Heart right ventricle (tissue), 16 donors: ENCODE measurements around the gene RHEBL1. TPM values are rescaled to one million over a fixed set of nuclear protein-coding genes. Genes with fewer than 3 reads are reported as not detected.

Experiments
- ATAC-seq, 8 donors: fragments of 200-7000 bp; cut with Tn5 transposase; one replicate each; pipeline ENCODE4 v1.9.1; 2020; ENCODE audit warnings: mild to moderate bottlenecking in 8 of 8, moderate library complexity in 8 of 8, moderate number of reproducible peaks in 1 of 8
- DNase-seq, 2 donors: peaks; one replicate each; pipeline ENCODE4 v3.0.0-alpha.2; 2020
- H3K27ac ChIP-seq, 10 donors: fragments of 200-600 bp; sonication (generic) in 2 of 10; one replicate each; pipeline versions ENCODE4 v1.5.0 to v1.8.0; 2020 to 2022; ENCODE audit warnings: mild to moderate bottlenecking in 3 of 10
- H3K27me3 ChIP-seq, 7 donors: fragments of 200-600 bp; one replicate each; pipeline ENCODE4 v1.8.0; 2021 to 2022; ENCODE audit warnings: mild to moderate bottlenecking in 2 of 7
- H3K36me3 ChIP-seq, 9 donors: fragments of 200-600 bp; sonication (generic) in 1 of 9; one replicate each; pipeline versions ENCODE4 v1.5.0 to v1.8.0; 2020 to 2022; ENCODE audit warnings: mild to moderate bottlenecking in 2 of 9
- H3K4me1 ChIP-seq, 9 donors: fragments of 200-600 bp; sonication (generic) in 1 of 9; one replicate each; pipeline versions ENCODE4 v1.5.0 to v1.8.0; 2020 to 2022; ENCODE audit warnings: mild to moderate bottlenecking in 4 of 9
- H3K4me3 ChIP-seq, 10 donors: fragments of 200-600 bp; sonication (generic) in 2 of 10; one replicate each; pipeline versions ENCODE4 v1.5.0 to v1.8.0; 2020 to 2022; ENCODE audit warnings: mild to moderate bottlenecking in 7 of 10, moderate library complexity in 2 of 10
- H3K9me3 ChIP-seq, 11 donors: fragments of 200-600 bp in 10 of 11; sonication (generic) in 2 of 11; one replicate each; pipeline versions ENCODE4 v1.5.0 to v1.8.0; 2013 to 2022; ENCODE audit warnings: mild to moderate bottlenecking in 2 of 11, control low read depth in 1 of 11, moderate library complexity in 1 of 11
- CTCF ChIP-seq, 9 donors: fragments of 200-600 bp; sonication (generic) in 2 of 9; IDR thresholded peaks; one replicate each; pipeline versions ENCODE4 v1.5.0 to v1.8.0; 2021 to 2022; ENCODE audit warnings: antibody characterized with exemption in 9 of 9, mild to moderate bottlenecking in 5 of 9, moderate library complexity in 1 of 9
- WGBS, 2 donors: extraction: QIAGEN DNeasy Blood & Tissue Kit; methylation state at CpG; one replicate each; pipeline ENCODE4 v1.1.7; 2013; ENCODE audit warnings: inconsistent platforms in 1 of 2; 5-methylcytosine and 5-hydroxymethylcytosine counted together
- intact Hi-C, 10 donors: fragments of 100-400 bp; cut with DNase I; formaldehyde crosslinking; loops; one replicate each; pipeline versions ENCODE4 v1.11.1 to v1.14.2; 2022
- polyA plus RNA-seq, 2 donors: library from polyadenylated mRNA; stranded (reverse); fragments of 200-250 nt; gene quantifications; one replicate each; pipeline ENCODE4 v1.2.3, GENCODE V29; 2013
- total RNA-seq, 10 donors: library from RNA; stranded (reverse); fragmentation: NEBNext Ultra II Directional in 3 of 10; extraction: Animal tissue kit (Norgen Biotek cat#: 25700) in 3 of 10; gene quantifications; one replicate each; pipeline versions ENCODE4 v1.2.1 to v1.2.4, GENCODE V29; 2021 to 2023
- donor health status: Arrhythmogenic right ventricular cardiomyopathy.
- donor health status: ischemic (EF 13 %, LVEDD 7.1; RV severe dilation, severe dysfunction).
- donor health status: healthy with polysubstance abuse.
- donor health status: DM: no; HTN: yes; CAD: no.
- donor health status: DM: no; HTN: no; CAD: no.
- donor health status: ischemic (EF 25% LVEDD 6.9; RV normal size, moderate dysfunction).
- donor health status: ischemic (EF 25% LVEDD 5.7; RV mildly dilated, moderate dysfunction).
- donor health status: healthy.
- donor health status: DM: yes; HTN: yes; CAD: no.
- donor health status: Ischemic cardiomyopathy.
- donor health status: ischemic (EF 35%, LVEDD 5.7; RV mildly dilated, moderate dysfunction).
- donor health status: nonischemic (EF 11% LVEDD 7.7; RV severe dilation, severe dysfunction).
- donor health status: DM: yes; HTN: yes; CAD: no.
- donor health status: PGD.
- donor health status: ischemic (EF 29% LVEDD 5.4; RV normal size, mild dysfunction).
- donor health status: nonischemic (EF 23%, LVEDD 6.1; RV moderate dilation, normal function).

RHEBL1 gene
- total and polyA plus RNA-seq, 12 donors = 0.23 to 1.9 (median 0.45) TPM; not detected in 2

- no peak for TF ChIP-seq CTCF (IDR thresholded peaks at IDR 0.05)
- WGBS, 2 donors = 95 to 97% methylated on average over 21 of the region's 21 CpGs
- no peak overlapping the region for H3K4me3 ChIP-seq
- intact Hi-C loops = no loop called here
- peaks cover 0 to 100% (median 79%) of the 10 kb centered on the region in 9 donors for H3K36me3 ChIP-seq
- DNase-seq (no peak), ATAC-seq (no peak)
- H3K9me3 ChIP-seq = no peaks in the 10 kb centered on the region
- H3K27me3 ChIP-seq = no peaks in the 10 kb centered on the region
- no peaks in the 10 kb centered on the region for H3K4me1 ChIP-seq
- H3K27ac ChIP-seq = no peak overlapping the region
Measured at GRCh38 chr12:49026101-49026500, 43.7 kb downstream of the RHEBL1 start.

GRCh38 chr12:49025463-49025862 lies 44.3 kb downstream of the RHEBL1 start:
- no peaks in the 10 kb centered on the region for H3K9me3 ChIP-seq
- DNase-seq (no peak), ATAC-seq (no peak)
- H3K27me3 ChIP-seq = no peaks in the 10 kb centered on the region
- no peak overlapping the region for H3K4me3 ChIP-seq
- intact Hi-C loops = no loop called here
- 92 to 93% methylated on average over 4 of the region's 4 CpGs for WGBS, 2 donors
- H3K4me1 ChIP-seq = peaks cover 0 to under 1% (median 0%) of the 10 kb centered on the region in 9 donors
- no peak for TF ChIP-seq CTCF (IDR thresholded peaks at IDR 0.05)
- no peak overlapping the region for H3K27ac ChIP-seq
- peaks cover 0 to 99% (median 78%) of the 10 kb centered on the region in 9 donors for H3K36me3 ChIP-seq

GRCh38 chr12:49024543-49024942 lies 45.2 kb downstream of the RHEBL1 start:
- Histone ChIP-seq H3K36me3 (peaks cover 0 to 95% (median 77%) of the 10 kb centered on the region in 9 donors), H3K27me3 (no peaks in the 10 kb centered on the region), H3K4me3 (no peak overlapping the region), H3K9me3 (no peaks in the 10 kb centered on the region), H3K27ac (no peak overlapping the region), H3K4me1 (peaks cover 0 to 10% (median 0%) of the 10 kb centered on the region in 9 donors)
- DNase-seq (no peak), ATAC-seq (no peak)
- intact Hi-C loops = loop anchor here in 2 of 10 donors (5.0 kb wide), 1 partner anchor 33 kb away; no protein-coding TSS in a partner anchor
- 88 to 93% methylated on average over 12 of the region's 12 CpGs for WGBS, 2 donors
- TF ChIP-seq CTCF (IDR thresholded peaks at IDR 0.05) = no peak

GRCh38 chr12:49023812-49024211 lies 46.0 kb downstream of the RHEBL1 start:
- H3K36me3 ChIP-seq = peaks cover 0 to 88% (median 70%) of the 10 kb centered on the region in 9 donors
- H3K4me3 ChIP-seq = no peak overlapping the region
- ATAC-seq = no peak
- no peaks in the 10 kb centered on the region for H3K9me3 ChIP-seq
- TF ChIP-seq CTCF (IDR thresholded peaks at IDR 0.05) = no peak
- no peak for DNase-seq
- 96 to 97% methylated on average over 2 of the region's 2 CpGs for WGBS, 2 donors
- H3K27ac ChIP-seq = no peak overlapping the region
- H3K27me3 ChIP-seq = no peaks in the 10 kb centered on the region
- intact Hi-C loops = loop anchor here in 2 of 10 donors (5.0 kb wide), 1 partner anchor 33 kb away; no protein-coding TSS in a partner anchor
- H3K4me1 ChIP-seq = peaks cover 0 to 16% (median 6%) of the 10 kb centered on the region in 9 donors
